Measurements from ENCODE around the gene HCAR2. TPM values are rescaled to one million over a fixed set of nuclear protein-coding genes. Genes with fewer than 3 reads are reported as not detected.
"Not testable (repeated sequence)": the region's sequence is repeated elsewhere in the genome, so short reads cannot be mapped to it uniquely, and the experiment has no call there.

Gene HCAR2
- total and polyA plus RNA-seq, 2 donors = 3.8 to 4.0 TPM

DNA sequence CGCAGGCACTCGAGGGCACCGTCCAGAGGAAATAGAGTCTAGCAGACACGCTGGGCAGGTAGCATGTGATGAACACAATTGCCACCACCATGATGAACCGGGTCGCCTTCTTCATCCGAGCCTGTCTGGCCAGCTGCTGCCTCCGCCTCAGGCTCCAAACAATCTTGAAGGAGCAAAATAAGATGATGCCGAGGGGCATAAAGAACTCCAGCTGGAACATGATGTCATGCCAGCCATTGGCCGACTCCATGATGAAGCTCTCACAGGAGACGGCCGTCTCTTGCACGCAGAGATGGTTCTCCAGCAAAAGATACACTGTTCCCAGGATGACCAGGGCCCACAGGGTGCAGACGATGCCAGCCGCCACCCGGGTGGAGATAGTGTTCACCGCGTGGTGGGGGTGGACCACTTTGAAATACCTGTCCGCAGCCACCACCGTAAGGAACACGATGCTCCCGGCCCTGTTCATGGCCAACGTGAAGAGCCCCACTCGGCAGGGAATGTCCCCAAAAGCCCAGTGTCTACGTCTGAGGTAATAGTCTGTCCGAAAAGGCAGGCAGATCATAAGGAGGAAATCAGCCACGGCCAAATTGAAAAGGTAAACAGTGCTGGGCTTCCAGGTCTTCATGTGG lies 26.5 kb upstream of the HCAR2 start:
- no peak for DNase-seq (ENCODE audit: extremely low spot score)
- Histone ChIP-seq H3K36me3 (ENCODE audit: insufficient read depth) (no peaks in the 10 kb centered on the region), H3K27ac (ENCODE audit: low read depth) (no peak overlapping the region), H3K4me3 (ENCODE audit: low read depth, low read length) (no peak overlapping the region), H3K4me1 (ENCODE audit: insufficient read depth) (no peaks in the 10 kb centered on the region)
- 84% methylated on average over 27 of the region's 27 CpGs for WGBS

DNA sequence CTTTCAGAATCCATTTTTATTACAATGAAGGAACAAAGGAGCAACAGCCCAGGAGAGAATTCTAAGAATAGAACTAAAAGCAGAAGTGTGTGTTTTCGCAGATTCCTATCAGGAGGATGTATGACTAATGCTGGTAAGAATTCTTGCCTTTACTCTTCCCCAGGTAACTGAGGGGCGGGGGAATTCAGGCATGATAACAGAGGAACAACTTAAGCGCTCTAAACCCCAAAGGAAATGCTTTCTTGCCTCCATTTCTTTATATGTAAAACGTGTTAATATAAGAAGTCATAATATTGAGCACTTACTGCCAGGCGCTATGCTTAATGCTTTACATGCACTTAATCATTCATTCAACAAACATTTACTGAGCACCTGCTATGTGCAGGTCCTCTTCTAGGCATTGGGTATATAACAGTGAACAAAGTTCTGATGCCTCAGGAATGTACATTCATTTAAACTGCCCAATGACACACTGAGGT lies 23.0 kb upstream of the HCAR2 start:
- peak; percentile 59 for DNase-seq (ENCODE audit: extremely low spot score)
- WGBS = 54% methylated on average over 5 of the region's 5 CpGs
- no peaks in the 10 kb centered on the region for H3K4me1 ChIP-seq (ENCODE audit: insufficient read depth)
- no peak overlapping the region for H3K27ac ChIP-seq (ENCODE audit: low read depth)
- H3K36me3 ChIP-seq (ENCODE audit: insufficient read depth) = no peaks in the 10 kb centered on the region
- no peak overlapping the region for H3K4me3 ChIP-seq (ENCODE audit: low read depth, low read length)

GRCh38 chr12:122725452-122726079 lies 22.4 kb upstream of the HCAR2 start:
- no peak overlapping the region for H3K27ac ChIP-seq (ENCODE audit: low read depth)
- H3K4me3 ChIP-seq (ENCODE audit: low read depth, low read length) = no peak overlapping the region
- 84% methylated on average over 6 of the region's 6 CpGs for WGBS
- no peaks in the 10 kb centered on the region for H3K36me3 ChIP-seq (ENCODE audit: insufficient read depth)
- no peaks in the 10 kb centered on the region for H3K4me1 ChIP-seq (ENCODE audit: insufficient read depth)
- no peak for DNase-seq (ENCODE audit: extremely low spot score)

DNA sequence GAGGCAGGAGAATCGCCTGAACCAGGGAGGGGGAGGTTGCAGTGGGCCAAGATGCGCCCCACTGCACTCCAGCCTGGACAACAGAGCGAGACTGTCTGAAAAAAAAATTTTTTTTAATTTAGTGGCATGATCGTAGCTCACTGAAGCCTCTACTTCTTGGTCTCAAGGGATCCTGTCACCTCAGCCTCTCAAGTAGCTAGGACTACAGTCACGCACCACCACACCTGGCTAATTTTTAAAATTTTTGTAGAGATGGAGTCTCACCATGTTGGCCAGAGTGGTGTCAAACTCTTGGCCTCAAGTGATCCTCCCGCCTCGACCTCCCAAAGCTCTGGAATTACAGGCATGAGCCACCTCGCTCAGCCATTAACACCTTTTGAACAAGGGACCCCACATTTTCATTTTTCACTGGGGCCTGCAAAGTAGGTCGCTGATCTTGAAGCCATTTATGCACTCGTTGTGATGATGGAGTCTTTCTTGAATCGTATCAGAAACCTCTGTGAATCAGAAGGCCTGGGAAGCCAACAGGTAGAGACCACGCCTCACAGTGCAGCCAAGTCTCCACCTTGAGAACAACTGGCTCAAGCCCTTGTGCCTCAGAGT lies 21.6 kb upstream of the HCAR2 start:
- no peaks in the 10 kb centered on the region for H3K4me1 ChIP-seq (ENCODE audit: insufficient read depth)
- H3K27ac ChIP-seq (ENCODE audit: low read depth) = no peak overlapping the region
- no peak overlapping the region for H3K4me3 ChIP-seq (ENCODE audit: low read depth, low read length)
- no peaks in the 10 kb centered on the region for H3K36me3 ChIP-seq (ENCODE audit: insufficient read depth)
- whole genome bisulfite sequencing = 91% methylated on average over 12 of the region's 12 CpGs
- no peak for DNase-seq (ENCODE audit: extremely low spot score)

DNA sequence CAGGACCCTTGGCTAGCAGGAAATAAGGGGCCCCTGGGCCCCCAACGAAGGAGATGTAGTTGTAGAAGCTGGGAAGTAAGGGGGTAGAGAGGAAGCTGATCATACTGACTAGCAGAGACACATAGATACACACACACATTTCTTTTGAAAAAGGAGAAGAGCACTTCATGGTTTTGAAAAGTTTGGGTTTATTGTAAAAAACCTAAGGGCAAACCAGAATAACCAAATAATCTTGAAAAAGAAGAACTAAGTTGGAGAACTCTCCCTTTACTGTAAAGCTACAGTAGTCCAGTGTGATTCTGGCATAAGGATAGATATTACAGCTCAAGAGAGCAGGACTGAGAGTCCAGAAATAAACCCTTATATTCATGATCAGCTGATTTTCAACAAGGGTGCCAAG lies 19.2 kb upstream of the HCAR2 start:
- no peaks in the 10 kb centered on the region for H3K36me3 ChIP-seq (ENCODE audit: insufficient read depth)
- WGBS = 57% methylated on average over 1 of the region's 1 CpG
- H3K4me1 ChIP-seq (ENCODE audit: insufficient read depth) = no peaks in the 10 kb centered on the region
- no peak for DNase-seq (ENCODE audit: extremely low spot score)
- no peak overlapping the region for H3K4me3 ChIP-seq (ENCODE audit: low read depth, low read length)
- H3K27ac ChIP-seq (ENCODE audit: low read depth) = no peak overlapping the region

- H3K27ac ChIP-seq (ENCODE audit: low read depth) = peak overlapping the region; percentile 57
- 71% methylated on average over 11 of the region's 11 CpGs for WGBS
- no peak for DNase-seq (ENCODE audit: extremely low spot score)
Measured at GRCh38 chr12:122721057-122721545, 17.9 kb upstream of the HCAR2 start.

GRCh38 chr12:122716658-122717057 lies 13.5 kb upstream of the HCAR2 start, which contains the start of gene HCAR3:
Gene HCAR3, minus strand, starts transcription at chr12:122716811. Its CDS starts 74 bp downstream, at chr12:122716737.
- 86% methylated on average over 10 of the region's 10 CpGs for WGBS

More at GRCh38 chr12:122721057-122721545, 17.9 kb upstream of the HCAR2 start:
- Histone ChIP-seq H3K36me3 (ENCODE audit: insufficient read depth) (no peaks in the 10 kb centered on the region), H3K4me3 (ENCODE audit: low read depth, low read length) (no peak overlapping the region), H3K4me1 (ENCODE audit: insufficient read depth) (no peaks in the 10 kb centered on the region)

DNA sequence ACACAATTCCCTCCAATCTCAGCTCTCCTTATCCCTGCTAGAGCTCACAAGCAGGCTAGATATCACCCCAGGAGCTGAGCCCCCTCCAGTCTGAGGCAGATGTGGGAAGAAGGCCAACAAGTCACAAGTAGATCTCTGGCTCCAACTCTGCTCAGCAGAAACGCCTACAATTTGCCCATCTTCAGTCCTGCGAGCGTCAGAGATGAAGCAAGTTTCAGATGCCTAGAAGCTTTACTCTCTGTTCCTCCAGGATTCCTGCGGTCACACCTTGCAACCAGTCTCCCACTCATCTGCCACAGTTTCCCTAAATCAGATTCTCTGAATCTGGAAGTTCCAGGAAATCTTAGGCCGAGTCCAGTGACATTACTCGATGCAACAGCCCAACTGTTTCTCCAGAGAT lies 12.1 kb upstream of the HCAR2 start:
- 43% methylated on average over 6 of the region's 6 CpGs for WGBS
- not testable (repeated sequence) for DNase-seq (ENCODE audit: extremely low spot score)

More at GRCh38 chr12:122716658-122717057, 13.5 kb upstream of the HCAR2 start, which contains the start of gene HCAR3:
- not testable (repeated sequence) for H3K36me3 ChIP-seq (ENCODE audit: insufficient read depth); H3K4me3 ChIP-seq (ENCODE audit: low read depth, low read length); DNase-seq (ENCODE audit: extremely low spot score); H3K4me1 ChIP-seq (ENCODE audit: insufficient read depth); H3K27ac ChIP-seq (ENCODE audit: low read depth)

DNA sequence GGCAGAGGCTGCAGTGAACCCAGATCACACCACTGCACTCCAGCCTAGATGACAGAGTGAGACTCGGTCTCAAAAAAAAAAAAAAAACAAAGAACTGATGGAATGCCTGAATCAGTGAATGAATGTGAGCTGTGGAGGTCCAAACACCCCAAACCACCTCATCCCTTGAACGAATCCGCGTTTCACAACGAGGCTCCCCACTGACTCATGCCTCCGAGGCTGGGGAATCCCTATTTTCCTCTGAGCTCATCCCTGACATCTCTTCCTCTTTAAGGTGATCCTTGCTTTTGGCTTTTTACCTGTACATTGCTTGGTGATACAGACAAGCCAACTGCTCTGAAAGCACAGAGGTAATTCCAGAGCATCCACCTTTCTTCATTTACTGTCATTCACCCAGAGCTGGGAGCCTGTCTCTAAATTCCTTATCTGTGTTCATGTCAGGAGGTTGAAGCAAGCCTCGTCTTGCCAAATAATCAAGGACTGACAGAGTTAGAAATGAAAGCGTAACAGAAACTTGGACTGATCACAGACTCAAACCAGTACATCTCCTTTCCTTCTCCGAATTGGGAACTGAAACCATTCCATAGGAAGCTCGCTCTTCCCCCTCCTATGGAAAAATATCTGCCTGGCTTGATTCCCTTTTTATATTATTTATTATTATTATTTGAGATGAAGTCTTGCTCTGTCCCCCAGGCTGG lies 10.5 kb upstream of the HCAR2 start:
- 67% methylated on average over 3 of the region's 10 CpGs for WGBS

More for the DNA sequence above, 12.1 kb upstream of the HCAR2 start:
- H3K4me1 ChIP-seq (ENCODE audit: insufficient read depth); H3K36me3 ChIP-seq (ENCODE audit: insufficient read depth); H3K4me3 ChIP-seq (ENCODE audit: low read depth, low read length); H3K27ac ChIP-seq (ENCODE audit: low read depth): not testable (repeated sequence)

GRCh38 chr12:122711266-122711665 lies 8.1 kb upstream of the HCAR2 start:
- not testable (repeated sequence) for H3K4me1 ChIP-seq (ENCODE audit: insufficient read depth); DNase-seq (ENCODE audit: extremely low spot score); H3K36me3 ChIP-seq (ENCODE audit: insufficient read depth); H3K27ac ChIP-seq (ENCODE audit: low read depth); H3K4me3 ChIP-seq (ENCODE audit: low read depth, low read length)
- WGBS = 81% methylated on average over 1 of the region's 1 CpG

More for the DNA sequence above, 10.5 kb upstream of the HCAR2 start:
- H3K4me1 ChIP-seq (ENCODE audit: insufficient read depth); H3K36me3 ChIP-seq (ENCODE audit: insufficient read depth); H3K27ac ChIP-seq (ENCODE audit: low read depth); DNase-seq (ENCODE audit: extremely low spot score); H3K4me3 ChIP-seq (ENCODE audit: low read depth, low read length): not testable (repeated sequence)

- H3K4me1 ChIP-seq (ENCODE audit: insufficient read depth); DNase-seq (ENCODE audit: extremely low spot score); H3K36me3 ChIP-seq (ENCODE audit: insufficient read depth); H3K27ac ChIP-seq (ENCODE audit: low read depth); H3K4me3 ChIP-seq (ENCODE audit: low read depth, low read length): not testable (repeated sequence)
- 50% methylated on average over 2 of the region's 2 CpGs for WGBS
Measured at GRCh38 chr12:122710341-122710740, 7.2 kb upstream of the HCAR2 start.

DNA sequence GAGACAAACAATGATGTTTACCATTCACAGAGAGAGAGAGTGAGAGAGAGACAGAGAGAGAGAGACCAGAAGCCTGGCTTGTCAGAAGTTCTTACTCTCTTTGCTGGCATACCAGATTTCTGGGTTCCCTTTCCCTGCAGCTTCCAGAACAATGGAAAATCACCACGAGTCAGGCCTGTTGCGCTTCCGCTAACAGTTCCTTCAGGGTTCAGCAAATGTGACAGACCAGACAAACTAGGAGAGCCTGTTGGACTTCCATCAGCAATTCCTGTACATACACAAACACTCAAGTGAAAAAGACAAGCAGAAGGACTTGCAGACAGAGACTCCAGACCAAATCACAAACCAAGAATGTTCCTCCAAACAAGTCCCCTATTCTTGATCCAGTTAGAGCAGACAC lies 6.1 kb upstream of the HCAR2 start:
- H3K4me1 ChIP-seq (ENCODE audit: insufficient read depth); H3K27ac ChIP-seq (ENCODE audit: low read depth); DNase-seq (ENCODE audit: extremely low spot score); H3K36me3 ChIP-seq (ENCODE audit: insufficient read depth); H3K4me3 ChIP-seq (ENCODE audit: low read depth, low read length): not testable (repeated sequence)
- WGBS = no CpG with 5 or more reads among the region's 3 CpGs

- 71% methylated on average over 3 of the region's 3 CpGs for WGBS
- H3K36me3 ChIP-seq (ENCODE audit: insufficient read depth); H3K4me3 ChIP-seq (ENCODE audit: low read depth, low read length): not testable (repeated sequence)
Measured at GRCh38 chr12:122703841-122704240, 684 bp upstream of the HCAR2 start.

More at GRCh38 chr12:122703841-122704240, 684 bp upstream of the HCAR2 start:
- not testable (repeated sequence) for H3K4me1 ChIP-seq (ENCODE audit: insufficient read depth); H3K27ac ChIP-seq (ENCODE audit: low read depth); DNase-seq (ENCODE audit: extremely low spot score)

Data from urinary bladder (tissue), 4 donors.